HEK293T (cell line): ENCODE data around the gene AICDA.
"Not testable (repeated sequence)": the region's sequence is repeated elsewhere in the genome, so short reads cannot be mapped to it uniquely, and the experiment has no call there.

Source experiments
- CTCF ChIA-PET: fragments of 350-600 bp; formaldehyde crosslinking; extraction: SDS; loops from one replicate; lab custom pipeline; 2021; ENCODE audit warnings: antibody characterized with exemption, inconsistent platforms; lab: Yijun Ruan, JAX
- POLR2A ChIA-PET: fragments of 350-600 bp; formaldehyde crosslinking; extraction: SDS; loops from one replicate; lab custom pipeline; 2020; ENCODE audit warnings: antibody characterized with exemption, inconsistent platforms; lab: Yijun Ruan, JAX
- DNase-seq: peaks from one replicate; pipeline ENCODE4 v3.0.0; 2012; ENCODE audit warnings: mixed read lengths; ENCODE audit errors: extremely low spot score
- ARNT ChIP-seq: fragments of 450-650 bp; IDR thresholded peaks from 2 replicates; pipeline ENCODE4 v1.6.1; 2017; ENCODE audit warnings: mild to moderate bottlenecking
- BHLHE40 ChIP-seq: fragments of 450-650 bp; IDR thresholded peaks from 2 replicates; pipeline ENCODE4 v1.6.1; 2016; ENCODE audit warnings: mild to moderate bottlenecking, moderate library complexity, borderline replicate concordance
- CTBP1 ChIP-seq: fragments of 450-650 bp; IDR thresholded peaks from 2 replicates; pipeline ENCODE4 v1.6.1; 2016; ENCODE audit warnings: borderline replicate concordance
- ELF4 ChIP-seq: fragments of 450-650 bp; IDR thresholded peaks from 2 replicates; pipeline ENCODE4 v1.6.1; 2017; ENCODE audit warnings: antibody characterized with exemption
- FOXA1 ChIP-seq: fragments of 450-650 bp; IDR thresholded peaks from 2 replicates; pipeline ENCODE4 v1.6.1; 2016; ENCODE audit warnings: mild to moderate bottlenecking
- FOXK2 ChIP-seq: fragments of 450-650 bp; IDR thresholded peaks from 2 replicates; pipeline ENCODE4 v1.6.1; 2016; ENCODE audit warnings: mild to moderate bottlenecking
- FOXM1 ChIP-seq: fragments of 450-650 bp; IDR thresholded peaks from 2 replicates; pipeline ENCODE4 v1.6.1; 2017; ENCODE audit warnings: mild to moderate bottlenecking, borderline replicate concordance
- HDGF ChIP-seq: fragments of 450-650 bp; IDR thresholded peaks from 2 replicates; pipeline ENCODE4 v1.6.1; 2017; ENCODE audit warnings: antibody characterized with exemption, borderline replicate concordance
- L3MBTL2 ChIP-seq: fragments of 450-650 bp; conservative IDR thresholded peaks from 2 replicates; pipeline ENCODE4 v1.6.1; 2016; ENCODE audit warnings: mild to moderate bottlenecking
- LEF1 ChIP-seq: fragments of 450-650 bp; IDR thresholded peaks from 2 replicates; pipeline ENCODE4 v1.6.1; 2017; ENCODE audit warnings: mild to moderate bottlenecking, borderline replicate concordance
- NFRKB ChIP-seq: fragments of 450-650 bp; IDR thresholded peaks from 2 replicates; pipeline ENCODE4 v1.6.1; 2016; ENCODE audit warnings: mild to moderate bottlenecking, moderate library complexity
- PKNOX1 ChIP-seq: fragments of 450-650 bp; IDR thresholded peaks from 2 replicates; pipeline ENCODE4 v1.6.1; 2016
- SP1 ChIP-seq: fragments of 450-650 bp; IDR thresholded peaks from 2 replicates; pipeline ENCODE4 v1.6.1; 2017
- SUZ12 ChIP-seq: fragments of 450-650 bp; IDR thresholded peaks from 2 replicates; pipeline ENCODE4 v1.6.1; 2016; ENCODE audit warnings: mild to moderate bottlenecking
- TARDBP ChIP-seq: fragments of 450-650 bp; IDR thresholded peaks from 2 replicates; pipeline ENCODE4 v1.6.1; 2016
- ZNF384 ChIP-seq: fragments of 450-650 bp; IDR thresholded peaks from 2 replicates; pipeline ENCODE4 v1.6.1; 2016

The AICDA gene

GRCh38 chr12:8596561-8596960, 16.1 kb downstream of the AICDA start:
- no peak for DNase-seq
- POLR2A ChIA-PET, result no interaction called here
- CTCF ChIA-PET, result no interaction called here
- no peak for TF ChIP-seq HDGF

GRCh38 chr12:8594072-8594471, 18.6 kb downstream of the AICDA start:
- TF ChIP-seq FOXK2 (no peak), LEF1 (no peak), HDGF (no peak), SP1 (no peak), ARNT (no peak), NFRKB (no peak), BHLHE40 (no peak), ZNF384 (no peak), TARDBP (no peak), CTBP1 (no peak), SUZ12 (no peak), L3MBTL2 (no peak), PKNOX1 (no peak), FOXM1 (no peak), ELF4 (no peak)
- no peak for DNase-seq
- POLR2A ChIA-PET, result no interaction called here
- CTCF ChIA-PET, result no interaction called here

GRCh38 chr12:8593246-8593645, 19.4 kb downstream of the AICDA start:
- ChIA-PET CTCF (interaction anchor here (0.5 kb wide), 2 partner anchors 28 to 410 kb away, joined by 3 to 4 read pairs; no protein-coding TSS in a partner anchor), POLR2A (no interaction called here)
- no peak for DNase-seq
- TF ChIP-seq PKNOX1, result no peak

- POLR2A ChIA-PET, result no interaction called here
Measured at GRCh38 chr12:8590842-8591545, 21.7 kb downstream of the AICDA start.

GRCh38 chr12:8589679-8590078, 23.0 kb downstream of the AICDA start:
- DNase-seq, result no peak
- ChIA-PET POLR2A (no interaction called here), CTCF (interaction anchor here (2.2 kb wide), 1 partner anchor 19 kb away, joined by 10 read pairs; no protein-coding TSS in a partner anchor)
- TF ChIP-seq SP1 (no peak), FOXA1 (no peak), CTBP1 (no peak), ELF4 (no peak), SUZ12 (no peak), FOXK2 (no peak), NFRKB (no peak), LEF1 (no peak), TARDBP (no peak), HDGF (no peak), BHLHE40 (no peak), FOXM1 (no peak), ARNT (no peak)

More at GRCh38 chr12:8590842-8591545, 21.7 kb downstream of the AICDA start:
- DNase-seq, result no peak
- CTCF ChIA-PET, result interaction anchor here (0.6 to 2.2 kb wide), 3 partner anchors 18 to 47 kb away, joined by 4 to 10 read pairs (median 5); no protein-coding TSS in a partner anchor
- TF ChIP-seq ELF4, result no peak

- CTCF ChIA-PET, DNase-seq: not testable (repeated sequence)
- POLR2A ChIA-PET, result interaction anchor here (0.6 kb wide), 1 partner anchor 898 kb away, joined by 3 read pairs; no protein-coding TSS in a partner anchor
Measured at GRCh38 chr12:8584478-8584877, 28.2 kb downstream of the AICDA start.

- no peak for DNase-seq
- ChIA-PET POLR2A (interaction anchor here (0.6 kb wide), 1 partner anchor 898 kb away, joined by 3 read pairs; no protein-coding TSS in a partner anchor), CTCF (no interaction called here)
- no peak for TF ChIP-seq SUZ12
- TF ChIP-seq NFRKB, result no peak
Measured at GRCh38 chr12:8584004-8584403, 28.7 kb downstream of the AICDA start.

GRCh38 chr12:8581098-8581784, 31.4 kb downstream of the AICDA start:
- no peak for DNase-seq
- TF ChIP-seq HDGF (no peak), BHLHE40 (no peak), TARDBP (no peak), FOXK2 (no peak), FOXM1 (no peak), L3MBTL2 (no peak)
- POLR2A ChIA-PET, result no interaction called here
- CTCF ChIA-PET, result no interaction called here
